Suprapubic skin (tissue), 4 donors: Measurements from ENCODE around the gene HRK.

Experiments used
- CTCF ChIP-seq, 2 donors: fragments of 200-600 bp in 1 of 2; fragments of 450-650 bp in 1 of 2; sonication (generic) in 1 of 2; IDR thresholded peaks; one replicate each; pipeline ENCODE4 v1.5.1; 2016 to 2019; ENCODE audit warnings: antibody characterized with exemption in 2 of 2, mild to moderate bottlenecking in 1 of 2, moderate library complexity in 1 of 2
- EP300 ChIP-seq: sonication (generic); formaldehyde crosslinking; IDR thresholded peaks from one replicate; pipeline ENCODE4 v1.6.1; 2017; ENCODE audit warnings: antibody characterized with exemption
- POLR2A ChIP-seq, 2 donors: fragments of 450-650 bp; IDR thresholded peaks; one replicate each; pipeline ENCODE4 v1.6.1; 2017; ENCODE audit warnings: antibody characterized with exemption in 2 of 2, mild to moderate bottlenecking in 2 of 2, moderate library complexity in 2 of 2
- POLR2AphosphoS5 ChIP-seq, 3 donors: sonication (generic); formaldehyde crosslinking; IDR thresholded peaks; one replicate each; pipeline ENCODE4 v1.6.1; 2017; ENCODE audit warnings: antibody characterized with exemption in 3 of 3

GRCh38 chr12:116887897-116888296 is 6.7 kb upstream of the HRK start:
- no peak for TF ChIP-seq POLR2A (IDR thresholded peaks at IDR 0.05)
- TF ChIP-seq POLR2AphosphoS5 (IDR thresholded peaks at IDR 0.05) = no peak
- no peak for TF ChIP-seq CTCF (IDR thresholded peaks at IDR 0.05)
- TF ChIP-seq EP300 = no peak
